GM23338 (cell line): ENCODE results near the gene MCM9. TPM values are rescaled to one million over a fixed set of nuclear protein-coding genes. Genes with fewer than 3 reads are reported as not detected.

Experiments used
- ATAC-seq: fragments of 200-7000 bp; cut with Tn5 transposase; 3 replicates; pipeline ENCODE4 v1.9.1; 2020
- DNase-seq: peaks from one replicate; pipeline ENCODE4 v3.0.0-alpha.2; 2015; ENCODE audit warnings: low spot score
- H2AFZ ChIP-seq: fragments of 200-600 bp; sonication (generic); 2 replicates; pipeline ENCODE4 v1.8.0; 2016; ENCODE audit warnings: antibody characterized with exemption, mild to moderate bottlenecking, moderate library complexity
- H3F3A ChIP-seq: fragments of 200-600 bp; sonication (generic); replicated peaks from 2 replicates; pipeline ENCODE4 v1.8.0; 2017; ENCODE audit warnings: antibody characterized with exemption, mixed run types, low read depth
- H3K27ac ChIP-seq: fragments of 200-600 bp; sonication (generic); 2 replicates; pipeline ENCODE4 v1.6.1; 2016; ENCODE audit warnings: low read depth
- H3K27me3 ChIP-seq: fragments of 200-600 bp; sonication (generic); 2 replicates; pipeline ENCODE4 v1.8.0; 2016; ENCODE audit warnings: mild to moderate bottlenecking, mixed run types, moderate library complexity; ENCODE audit not compliant: insufficient read depth
- H3K36me3 ChIP-seq: fragments of 200-600 bp; sonication (generic); 2 replicates; pipeline ENCODE4 v1.8.0; 2016; ENCODE audit warnings: mild to moderate bottlenecking; ENCODE audit not compliant: insufficient read depth
- H3K4me1 ChIP-seq: fragments of 200-600 bp; sonication (generic); 2 replicates; pipeline ENCODE4 v1.8.0; 2016; ENCODE audit warnings: mild to moderate bottlenecking, moderate library complexity; ENCODE audit not compliant: insufficient read depth
- H3K4me2 ChIP-seq: fragments of 200-600 bp; sonication (generic); 2 replicates; pipeline ENCODE4 v1.7.1; 2017; ENCODE audit warnings: mixed run types
- H3K4me3 ChIP-seq: fragments of 200-600 bp; sonication (generic); 2 replicates; pipeline ENCODE4 v1.6.1; 2016; ENCODE audit warnings: mixed run types
- H3K79me2 ChIP-seq: fragments of 200-600 bp; sonication (generic); replicated peaks from 2 replicates; pipeline ENCODE4 v1.8.0; 2017; ENCODE audit warnings: mild to moderate bottlenecking; ENCODE audit not compliant: insufficient read depth
- H3K9me2 ChIP-seq: fragments of 200-600 bp; sonication (generic); 2 replicates; pipeline ENCODE4 v1.8.0; 2017; ENCODE audit not compliant: insufficient read depth
- H4K20me1 ChIP-seq: fragments of 200-600 bp; sonication (generic); replicated peaks from 2 replicates; pipeline ENCODE4 v1.8.0; 2017; ENCODE audit warnings: mild to moderate bottlenecking; ENCODE audit not compliant: insufficient read depth
- H3K27ac Mint-ChIP-seq: 2 replicates; pipeline ENCODE4 v1.8.0; 2020; ENCODE audit warnings: inconsistent platforms, mild to moderate bottlenecking, moderate library complexity, mixed read lengths
- H3K27me3 Mint-ChIP-seq: 3 replicates; pipeline ENCODE4 v1.8.0; 2022; ENCODE audit warnings: low read depth, mild to moderate bottlenecking, moderate library complexity, mixed read lengths, inconsistent platforms; ENCODE audit not compliant: insufficient read depth, poor library complexity
- H3K36me3 Mint-ChIP-seq: 3 replicates; pipeline ENCODE4 v1.8.0; 2021; ENCODE audit warnings: low read depth, mild to moderate bottlenecking, inconsistent platforms, moderate library complexity, mixed read lengths
- H3K4me1 Mint-ChIP-seq: 3 replicates; pipeline ENCODE4 v1.8.0; 2020; ENCODE audit warnings: mild to moderate bottlenecking, inconsistent platforms, mixed read lengths
- H3K4me3 Mint-ChIP-seq: 3 replicates; pipeline ENCODE4 v1.8.0; 2021; ENCODE audit warnings: moderate library complexity, mild to moderate bottlenecking, inconsistent platforms, mixed read lengths
- H3K9me3 Mint-ChIP-seq: 3 replicates; pipeline ENCODE4 v1.8.0; 2020; ENCODE audit warnings: moderate library complexity, mild to moderate bottlenecking, inconsistent platforms, mixed read lengths
- CTCF ChIP-seq, 2 experiments: fragments of 200-600 bp in 1 of 2; sonication (generic) in 1 of 2; conservative IDR thresholded peaks; 2 replicates each; pipeline versions ENCODE4 v1.5.1 to v1.6.1; 2016 to 2017; ENCODE audit warnings: antibody characterized with exemption in 2 of 2, low read depth in 2 of 2, mild to moderate bottlenecking in 2 of 2, moderate library complexity in 1 of 2
- ETS1 ChIP-seq: IDR thresholded peaks from 2 replicates; pipeline ENCODE4 v1.6.1; 2016; ENCODE audit warnings: antibody characterized with exemption
- EZH2 ChIP-seq: fragments of 200-600 bp; sonication (generic); IDR thresholded peaks from one replicate; pipeline ENCODE4 v1.8.0; 2017; ENCODE audit warnings: antibody characterized with exemption, mild to moderate bottlenecking, low read depth; ENCODE audit not compliant: unreplicated experiment
- EZH2phosphoT487 ChIP-seq: fragments of 200-600 bp; sonication (generic); IDR thresholded peaks from one replicate; pipeline ENCODE4 v1.8.1; 2018; ENCODE audit warnings: antibody characterized with exemption; ENCODE audit not compliant: unreplicated experiment
- JUNB ChIP-seq: IDR thresholded peaks from one replicate; pipeline ENCODE4 v1.6.1; 2016; ENCODE audit warnings: antibody characterized with exemption; ENCODE audit not compliant: unreplicated experiment
- POLR2AphosphoS5 ChIP-seq: IDR thresholded peaks from 2 replicates; pipeline ENCODE4 v1.6.1; 2016; ENCODE audit warnings: antibody characterized with exemption, low read depth
- REST ChIP-seq: IDR thresholded peaks from one replicate; pipeline ENCODE4 v1.6.1; 2018; ENCODE audit warnings: antibody characterized with exemption; ENCODE audit not compliant: unreplicated experiment
- polyA plus RNA-seq: library from polyadenylated mRNA; unstranded; fragments of >200 nt; fragmentation: Nextera tagmentation; extraction: Ambion mirVana; gene quantifications from 2 replicates; pipeline ENCODE4 v1.2.1, GENCODE V29; 2016
- total RNA-seq: library from RNA; depleted of rRNA; stranded (reverse); fragments of >200 nt; shearing (Covaris generic); gene quantifications from 2 replicates; pipeline ENCODE4 v1.2.3, GENCODE V29; 2014

Gene MCM9
- total and polyA plus RNA-seq, 2 experiments from 2014 or later = 14.9 to 16.6 TPM

- TF ChIP-seq EZH2phosphoT487 (no peak), EZH2 (no peak), CTCF (conservative IDR thresholded peaks at IDR 0.05; ENCODE audit: low read depth in 2 of 2) (no peak), ETS1 (no peak), REST (no peak), JUNB (no peak)
Observed at GRCh38 chr6:118771253-118771652, 163.7 kb downstream of the MCM9 start (continued).

- Mint-ChIP-seq H3K27me3 (peaks cover 3% of the 10 kb centered on the region), H3K9me3 (no peaks in the 10 kb centered on the region), H3K27ac (no peak overlapping the region), H3K4me3 (no peak overlapping the region), H3K36me3 (no peaks in the 10 kb centered on the region), H3K4me1 (peaks cover 6% of the 10 kb centered on the region)
- DNase-seq (no peak), ATAC-seq (no peak)
- no peak for TF ChIP-seq POLR2AphosphoS5
- no peaks in the 10 kb centered on the region for H4K20me1 ChIP-seq
- H3K36me3 ChIP-seq = no peaks in the 10 kb centered on the region
- H3K4me1 ChIP-seq = peaks cover 10% of the 10 kb centered on the region; the same call in 1 of the 2 replicates
- peaks cover 7% of the 10 kb centered on the region; the same call in 1 of the 2 replicates for H3K9me2 ChIP-seq
- H3F3A ChIP-seq = no peaks in the 10 kb centered on the region
- H2AFZ ChIP-seq = peak overlapping the region; percentile 47; the same call in 1 of the 2 replicates
- no peak overlapping the region for H3K4me2 ChIP-seq
- no peak overlapping the region for H3K27ac ChIP-seq
- H3K4me3 ChIP-seq = no peak overlapping the region
- H3K27me3 ChIP-seq = no peaks in the 10 kb centered on the region
- H3K79me2 ChIP-seq = no peaks in the 10 kb centered on the region
Observed at GRCh38 chr6:118770835-118771234, 164.1 kb downstream of the MCM9 start.
